HepG2 (cell line): ENCODE measurements around the gene NTM. TPM values are rescaled to one million over a fixed set of nuclear protein-coding genes. Genes with fewer than 3 reads are reported as not detected.

Experiments used
- ATAC-seq: fragments of 200-7000 bp; cut with Tn5 transposase; 3 replicates; pipeline ENCODE4 v1.9.1; 2020; ENCODE audit warnings: mild to moderate bottlenecking, moderate library complexity
- BruUV-seq: library from RNA; stranded (reverse); fragments of 400-500 nt; replicated peaks from 2 replicates; lab custom pipeline; 2021; lab: Mats Ljungman, UMichigan
- CTCF ChIA-PET: fragments of 300-600 bp; formaldehyde crosslinking; extraction: SDS; loops from one replicate; lab custom pipeline; 2021; ENCODE audit warnings: low total read pairs, inconsistent platforms, low intra/inter-chr PET ratio; lab: Yijun Ruan, JAX
- POLR2A ChIA-PET: fragments of 350-600 bp; sonication (Branson Sonifier 250); formaldehyde crosslinking; loops from one replicate; lab custom pipeline; 2020; ENCODE audit warnings: antibody characterized with exemption, inconsistent platforms; lab: Yijun Ruan, JAX
- DNase-seq: peaks from one replicate; pipeline ENCODE4 v3.0.0-alpha.2; 2015; ENCODE audit warnings: low spot score
- FAIRE-seq: peaks from 3 replicates; lab custom pipeline; 2011; peaks lifted over from hg19 to GRCh38; lab: Jason Lieb, UNC
- H2AFZ ChIP-seq: one replicate; pipeline ENCODE4 v1.6.1; 2011; ENCODE audit warnings: low read length, inconsistent platforms
- H3K27ac ChIP-seq: fragments of 300-600 bp; 3 replicates; pipeline ENCODE4 v1.8.0; 2011; ENCODE audit warnings: mixed run types, mild to moderate bottlenecking, mixed read lengths, low read length, inconsistent platforms; ENCODE audit not compliant: insufficient read depth; ENCODE audit errors: extremely low read length
- H3K27me3 ChIP-seq, 2 experiments: fragments of 200-600 bp in 1 of 2; 2 replicates in 1 of 2; 3 replicates in 1 of 2; pipeline versions ENCODE4 v1.6.0 to v1.8.0; 2011; ENCODE audit warnings: low read length in 2 of 2, mild to moderate bottlenecking in 2 of 2, moderate library complexity in 2 of 2, inconsistent platforms in 1 of 2; ENCODE audit not compliant: insufficient read depth in 2 of 2, control insufficient read depth in 1 of 2
- H3K36me3 ChIP-seq, 2 experiments: fragments of 200-600 bp in 1 of 2; replicated peaks in 1 of 2; 2 replicates in 1 of 2; 3 replicates in 1 of 2; pipeline versions ENCODE4 v1.5.1 to v1.8.0; 2011; ENCODE audit warnings: low read length in 2 of 2, inconsistent platforms in 1 of 2; ENCODE audit not compliant: insufficient read depth in 2 of 2, control insufficient read depth in 1 of 2
- H3K4me1 ChIP-seq: 2 replicates; pipeline ENCODE4 v1.5.1; 2012; ENCODE audit warnings: low read length, inconsistent platforms; ENCODE audit not compliant: insufficient read depth
- H3K4me2 ChIP-seq: 2 replicates; pipeline ENCODE4 v1.6.0; 2011; ENCODE audit warnings: low read depth, low read length, inconsistent platforms
- H3K4me3 ChIP-seq, 3 experiments: fragments of 200-600 bp in 1 of 3; sonication (generic), shearing (Covaris generic) in 1 of 3; replicated peaks in 1 of 3; 2 replicates each; pipeline ENCODE4 v1.5.1; 2011 to 2016; ENCODE audit warnings: low read length in 3 of 3, inconsistent platforms in 2 of 3, low read depth in 2 of 3, mild to moderate bottlenecking in 2 of 3, control low read depth in 1 of 3, mixed read lengths in 1 of 3; ENCODE audit not compliant: insufficient read depth in 1 of 3
- H3K79me2 ChIP-seq: one replicate; pipeline ENCODE4 v1.6.1; 2011; ENCODE audit warnings: low read length, inconsistent platforms; ENCODE audit not compliant: insufficient read depth
- H3K9ac ChIP-seq: 2 replicates; pipeline ENCODE4 v1.6.0; 2011; ENCODE audit warnings: mild to moderate bottlenecking, low read depth, low read length, inconsistent platforms; ENCODE audit not compliant: insufficient read depth
- H3K9me3 ChIP-seq: 2 replicates; pipeline ENCODE4 v1.5.1; 2012; ENCODE audit warnings: mild to moderate bottlenecking, low read length
- H4K20me1 ChIP-seq: 2 replicates; pipeline ENCODE4 v1.6.0; 2011; ENCODE audit warnings: inconsistent platforms, mild to moderate bottlenecking, low read length, moderate library complexity; ENCODE audit not compliant: insufficient read depth
- ATRX ChIP-seq: sonication (generic); formaldehyde crosslinking; IDR thresholded peaks from 2 replicates; pipeline ENCODE4 v1.4.0; 2020; ENCODE audit warnings: missing genetic modification reagents, borderline replicate concordance
- CSRNP1 ChIP-seq: sonication (generic); formaldehyde crosslinking; IDR thresholded peaks from 2 replicates; pipeline ENCODE4 v1.8.1; 2023; ENCODE audit warnings: mild to moderate bottlenecking, missing genetic modification reagents
- CSRNP2 ChIP-seq: sonication (generic); formaldehyde crosslinking; conservative IDR thresholded peaks from 2 replicates; pipeline ENCODE4 v1.8.0; 2022; ENCODE audit warnings: low read depth, missing genetic modification reagents
- HNF1B ChIP-seq: sonication (generic); formaldehyde crosslinking; IDR thresholded peaks from 2 replicates; pipeline ENCODE4 v1.5.1; 2020; ENCODE audit warnings: mild to moderate bottlenecking, moderate library complexity, missing genetic modification reagents
- MED8 ChIP-seq: sonication (generic); formaldehyde crosslinking; IDR thresholded peaks from 2 replicates; pipeline ENCODE4 v1.8.1; 2023; ENCODE audit warnings: mild to moderate bottlenecking, missing genetic modification reagents; ENCODE audit not compliant: insufficient replicate concordance
- NPAS2 ChIP-seq: sonication (generic); formaldehyde crosslinking; IDR thresholded peaks from 2 replicates; pipeline ENCODE4 v1.8.0; 2022; ENCODE audit warnings: mild to moderate bottlenecking, missing genetic modification reagents, borderline replicate concordance
- PHF20 ChIP-seq: sonication (generic); formaldehyde crosslinking; IDR thresholded peaks from 2 replicates; pipeline ENCODE4 v1.5.0; 2020; ENCODE audit warnings: mild to moderate bottlenecking, missing genetic modification reagents
- RXRA ChIP-seq: sonication (generic); formaldehyde crosslinking; IDR thresholded peaks from 2 replicates; pipeline ENCODE4 v1.5.1; 2020; ENCODE audit warnings: missing genetic modification reagents
- SATB2 ChIP-seq: sonication (generic); formaldehyde crosslinking; IDR thresholded peaks from 2 replicates; pipeline ENCODE4 v1.5.0; 2020; ENCODE audit warnings: missing genetic modification reagents
- ZNF383 ChIP-seq: sonication (generic); formaldehyde crosslinking; IDR thresholded peaks from 2 replicates; pipeline ENCODE4 v1.4.0; 2020; ENCODE audit warnings: missing genetic modification reagents, mild to moderate bottlenecking, borderline replicate concordance
- ZSCAN29 ChIP-seq: sonication (generic); formaldehyde crosslinking; conservative IDR thresholded peaks from 2 replicates; pipeline ENCODE4 v1.4.0; 2020; ENCODE audit warnings: mild to moderate bottlenecking, missing genetic modification reagents
- WGBS: methylation state at CpG from one replicate; pipeline ENCODE4 v1.1.6; 2017; ENCODE audit warnings: low lambda C conversion rate; 5-methylcytosine and 5-hydroxymethylcytosine counted together
- in situ Hi-C: cut with HindIII; loops from 2 replicates; pipeline ENCODE4 v1.10.0; 2017; ENCODE audit warnings: low pct_unique_long_range_greater_than_20kb; ENCODE audit not compliant: extremely low pct_ligation_motif_present
- intact Hi-C: fragments of 100-400 bp; cut with micrococcal nuclease; formaldehyde crosslinking; loops from one replicate; pipeline ENCODE4 v1.10.0; 2022; ENCODE audit not compliant: unreplicated experiment
- polyA plus RNA-seq, 8 experiments: library from polyadenylated mRNA; depleted of rRNA in 3 of 8; stranded (reverse) in 7 of 8; unstranded in 1 of 8; fragments of >200 nt; fragmentation: Illumina TruSeq in 4 of 8; extraction: Trizol in 4 of 8; gene quantifications; 2 replicates each; pipeline versions ENCODE4 v1.2.1 to v1.2.3, GENCODE V29; 2011 to 2016; ENCODE audit warnings: low read depth in 4 of 8, missing spikeins in 1 of 8, mixed read lengths in 1 of 8; ENCODE audit not compliant: insufficient read depth in 1 of 8
- total RNA-seq, 5 experiments: library from RNA; depleted of rRNA; stranded (reverse); fragments of >200 nt; fragmentation: Illumina TruSeq; extraction: Trizol; gene quantifications; 2 replicates each; pipeline ENCODE4 v1.2.3, GENCODE V29; 2016; ENCODE audit warnings: low read depth in 1 of 5
- TF ChIP-seq, protein P1 (sequence below): sonication (generic); formaldehyde crosslinking; IDR thresholded peaks from 2 replicates; pipeline ENCODE4 v1.8.0; 2022; ENCODE audit warnings: missing genetic modification reagents, mild to moderate bottlenecking, borderline replicate concordance

The NTM gene
- total and polyA plus RNA-seq, 2 of the 13 experiments (the other 11 are each of a cell fraction or from before 2014, with no cell fraction given): not detected

DNA sequence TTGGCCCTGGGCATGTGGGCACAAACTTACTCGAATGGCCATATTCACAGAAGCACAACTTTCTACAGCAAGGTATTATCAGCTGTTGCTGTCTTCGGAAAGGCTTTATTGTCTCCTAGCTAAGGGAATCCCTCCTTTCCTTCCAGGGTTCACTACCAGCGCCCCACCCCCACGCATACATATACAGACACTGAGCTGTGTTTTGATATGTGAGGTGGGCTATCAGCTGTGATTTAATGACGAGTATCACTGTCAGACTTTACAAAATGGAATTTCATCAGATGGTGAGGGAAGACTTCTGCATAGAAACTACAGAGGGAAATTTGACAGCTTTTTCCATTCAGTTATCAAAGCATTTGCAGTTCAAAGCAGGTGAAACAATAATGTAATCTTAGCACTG lies 730.2 kb downstream of the NTM start:
- no peak overlapping the region for H2AFZ ChIP-seq
- in situ Hi-C loops: loop anchor here (25.0 kb wide), 1 partner anchor 962 kb away; no protein-coding TSS in a partner anchor
- no peaks in the 10 kb centered on the region for H3K9me3 ChIP-seq
- TF ChIP-seq ATRX (CRISPR knock-in tag) (no peak), MED8 (CRISPR knock-in tag) (no peak), ZSCAN29 (CRISPR knock-in tag) (no peak), HNF1B (CRISPR knock-in tag) (no peak)
- no peak overlapping the region for H3K9ac ChIP-seq
- BruUV-seq: no TSS peak
- FAIRE-seq (no peak), ATAC-seq (no peak), DNase-seq (no peak)
- no peaks in the 10 kb centered on the region for H3K27me3 ChIP-seq
- no peaks in the 10 kb centered on the region for H3K4me1 ChIP-seq
- H4K20me1 ChIP-seq: no peaks in the 10 kb centered on the region
- WGBS: 0% methylated on average over 5 of the region's 5 CpGs
- CTCF ChIA-PET: no interaction called here
- no peaks in the 10 kb centered on the region for H3K36me3 ChIP-seq
- H3K79me2 ChIP-seq: no peaks in the 10 kb centered on the region
- intact Hi-C loops: no loop called here
- H3K4me3 ChIP-seq: no peak overlapping the region
- H3K27ac ChIP-seq: no peak overlapping the region
- POLR2A ChIA-PET: no interaction called here
- no peak overlapping the region for H3K4me2 ChIP-seq

GRCh38 chr11:132101881-132102280 lies 731.5 kb downstream of the NTM start:
- in situ Hi-C loops (loop anchor here (25.0 kb wide), 1 partner anchor 960 kb away; no protein-coding TSS in a partner anchor), intact Hi-C loops (no loop called here)
- no peaks in the 10 kb centered on the region for H3K9me3 ChIP-seq
- H3K4me3 ChIP-seq: no peak overlapping the region
- no peaks in the 10 kb centered on the region for H3K4me1 ChIP-seq
- H4K20me1 ChIP-seq: no peaks in the 10 kb centered on the region
- no peak overlapping the region for H3K27ac ChIP-seq
- 1% methylated on average over 3 of the region's 3 CpGs for WGBS
- DNase-seq: no peak
- no peak for ATAC-seq
- no peak for FAIRE-seq
- POLR2A ChIA-PET: no interaction called here
- H3K36me3 ChIP-seq: no peaks in the 10 kb centered on the region
- CTCF ChIA-PET: no interaction called here
- no peak overlapping the region for H2AFZ ChIP-seq
- H3K9ac ChIP-seq: no peak overlapping the region
- no TSS peak for BruUV-seq
- H3K79me2 ChIP-seq: no peaks in the 10 kb centered on the region
- H3K4me2 ChIP-seq: no peak overlapping the region
- no peaks in the 10 kb centered on the region for H3K27me3 ChIP-seq
- TF ChIP-seq, protein P1, sequence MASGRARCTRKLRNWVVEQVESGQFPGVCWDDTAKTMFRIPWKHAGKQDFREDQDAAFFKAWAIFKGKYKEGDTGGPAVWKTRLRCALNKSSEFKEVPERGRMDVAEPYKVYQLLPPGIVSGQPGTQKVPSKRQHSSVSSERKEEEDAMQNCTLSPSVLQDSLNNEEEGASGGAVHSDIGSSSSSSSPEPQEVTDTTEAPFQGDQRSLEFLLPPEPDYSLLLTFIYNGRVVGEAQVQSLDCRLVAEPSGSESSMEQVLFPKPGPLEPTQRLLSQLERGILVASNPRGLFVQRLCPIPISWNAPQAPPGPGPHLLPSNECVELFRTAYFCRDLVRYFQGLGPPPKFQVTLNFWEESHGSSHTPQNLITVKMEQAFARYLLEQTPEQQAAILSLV (CRISPR knock-in tag): no peak
- TF ChIP-seq SATB2 (no peak), PHF20 (CRISPR knock-in tag) (no peak), RXRA (CRISPR knock-in tag) (no peak), CSRNP2 (CRISPR knock-in tag) (no peak), NPAS2 (CRISPR knock-in tag) (no peak), CSRNP1 (CRISPR knock-in tag) (no peak), ZNF383 (no peak)
